NT2/D1 (cell line): ENCODE data around the gene ETHE1.

Experiments used
- DNase-seq: peaks from one replicate; pipeline ENCODE4 v3.0.0-alpha.2; 2011; ENCODE audit warnings: low read depth, low spot score
- H3K27me3 ChIP-seq: 2 replicates; pipeline ENCODE4 v1.6.0; 2011; ENCODE audit warnings: mild to moderate bottlenecking; ENCODE audit not compliant: insufficient read length, insufficient read depth
- H3K36me3 ChIP-seq: 2 replicates; pipeline ENCODE4 v1.6.1; 2011; ENCODE audit warnings: mild to moderate bottlenecking, low read length, mixed read lengths; ENCODE audit not compliant: insufficient read depth, insufficient read length
- H3K4me1 ChIP-seq: 2 replicates; pipeline ENCODE4 v1.5.1; 2011; ENCODE audit not compliant: insufficient read depth, insufficient read length
- H3K4me3 ChIP-seq: 2 replicates; pipeline ENCODE4 v1.5.1; 2011; ENCODE audit warnings: low read depth; ENCODE audit not compliant: insufficient read length
- H3K9ac ChIP-seq: 2 replicates; pipeline ENCODE4 v1.6.0; 2011; ENCODE audit warnings: low read depth; ENCODE audit not compliant: insufficient read length
- H3K9me3 ChIP-seq: 2 replicates; pipeline ENCODE4 v1.5.1; 2011; ENCODE audit warnings: mild to moderate bottlenecking, low read length; ENCODE audit not compliant: insufficient read depth
- SUZ12 ChIP-seq: IDR thresholded peaks from 2 replicates; pipeline ENCODE4 v1.6.1; 2011; ENCODE audit not compliant: insufficient read length, insufficient read depth; ENCODE audit errors: extremely low read depth
- YY1 ChIP-seq: IDR thresholded peaks from 2 replicates; pipeline ENCODE4 v1.6.1; 2011; ENCODE audit not compliant: insufficient read length, insufficient read depth
- ZNF274 ChIP-seq: IDR thresholded peaks from 2 replicates; pipeline ENCODE4 v1.6.1; 2011; ENCODE audit warnings: mild to moderate bottlenecking, low read depth, low read length

ETHE1 gene, protein sequence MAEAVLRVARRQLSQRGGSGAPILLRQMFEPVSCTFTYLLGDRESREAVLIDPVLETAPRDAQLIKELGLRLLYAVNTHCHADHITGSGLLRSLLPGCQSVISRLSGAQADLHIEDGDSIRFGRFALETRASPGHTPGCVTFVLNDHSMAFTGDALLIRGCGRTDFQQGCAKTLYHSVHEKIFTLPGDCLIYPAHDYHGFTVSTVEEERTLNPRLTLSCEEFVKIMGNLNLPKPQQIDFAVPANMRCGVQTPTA

DNA sequence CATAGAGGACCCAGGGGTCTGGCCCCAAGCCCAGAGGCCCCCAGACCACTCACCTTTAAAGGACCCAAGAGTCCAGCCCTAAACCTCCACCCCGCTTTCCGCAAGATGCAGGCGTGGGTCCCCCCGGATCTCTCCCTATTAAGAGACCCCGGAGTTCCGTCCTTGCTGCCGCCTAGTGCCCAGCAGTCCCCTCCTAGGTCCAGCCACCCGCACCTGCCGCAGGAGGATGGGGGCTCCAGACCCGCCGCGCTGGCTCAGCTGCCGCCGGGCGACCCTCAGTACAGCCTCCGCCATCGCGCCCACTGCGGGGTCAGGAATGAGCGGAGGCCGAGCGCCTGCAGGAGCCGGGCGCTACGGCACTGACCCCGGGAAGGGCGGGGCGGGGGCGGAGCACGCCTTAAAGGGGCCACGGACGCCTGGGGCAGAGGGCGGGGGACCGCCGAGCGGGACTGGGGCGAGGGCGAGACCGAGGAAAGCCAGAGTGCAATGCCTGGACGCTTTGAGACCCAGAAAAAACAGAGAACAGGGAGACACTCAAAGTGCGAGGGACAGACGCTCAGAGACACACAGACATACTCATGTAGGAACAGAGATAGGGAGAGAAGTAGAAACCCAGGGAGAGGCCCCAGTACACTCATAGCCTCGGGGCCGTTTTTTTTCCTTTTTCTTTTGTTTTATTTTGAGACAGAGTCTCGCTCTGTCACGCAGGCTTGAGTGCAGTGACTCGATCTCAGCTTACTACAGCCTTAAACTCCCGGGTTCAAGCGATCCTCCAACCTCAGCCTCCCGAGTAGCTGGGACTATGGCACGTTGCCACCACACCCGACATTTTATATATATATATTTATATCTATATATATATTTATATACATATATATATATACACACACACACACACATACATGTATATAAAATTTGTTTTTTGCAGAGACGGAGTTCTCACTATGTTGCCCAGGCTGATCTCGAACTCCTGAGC is at the start of gene ETHE1:
Gene ETHE1, minus strand, starts transcription at position 318 of the 976 bp plus-strand sequence. Its CDS starts 24 bp downstream, at position 294.
- TF ChIP-seq SUZ12, result no peak
- no peak for TF ChIP-seq ZNF274
- no peak for TF ChIP-seq YY1
- H3K9me3 ChIP-seq, result no peaks in the 10 kb centered on the region
- peaks cover 8% of the 10 kb centered on the region for H3K27me3 ChIP-seq
- peak within 1 kb of the TSS; percentile 93 for H3K9ac ChIP-seq
- peaks cover 3% of the 10 kb centered on the region for H3K36me3 ChIP-seq
- no peaks in the 10 kb centered on the region for H3K4me1 ChIP-seq
- DNase-seq, result no peak
- peak within 1 kb of the TSS; percentile 84 for H3K4me3 ChIP-seq

DNA sequence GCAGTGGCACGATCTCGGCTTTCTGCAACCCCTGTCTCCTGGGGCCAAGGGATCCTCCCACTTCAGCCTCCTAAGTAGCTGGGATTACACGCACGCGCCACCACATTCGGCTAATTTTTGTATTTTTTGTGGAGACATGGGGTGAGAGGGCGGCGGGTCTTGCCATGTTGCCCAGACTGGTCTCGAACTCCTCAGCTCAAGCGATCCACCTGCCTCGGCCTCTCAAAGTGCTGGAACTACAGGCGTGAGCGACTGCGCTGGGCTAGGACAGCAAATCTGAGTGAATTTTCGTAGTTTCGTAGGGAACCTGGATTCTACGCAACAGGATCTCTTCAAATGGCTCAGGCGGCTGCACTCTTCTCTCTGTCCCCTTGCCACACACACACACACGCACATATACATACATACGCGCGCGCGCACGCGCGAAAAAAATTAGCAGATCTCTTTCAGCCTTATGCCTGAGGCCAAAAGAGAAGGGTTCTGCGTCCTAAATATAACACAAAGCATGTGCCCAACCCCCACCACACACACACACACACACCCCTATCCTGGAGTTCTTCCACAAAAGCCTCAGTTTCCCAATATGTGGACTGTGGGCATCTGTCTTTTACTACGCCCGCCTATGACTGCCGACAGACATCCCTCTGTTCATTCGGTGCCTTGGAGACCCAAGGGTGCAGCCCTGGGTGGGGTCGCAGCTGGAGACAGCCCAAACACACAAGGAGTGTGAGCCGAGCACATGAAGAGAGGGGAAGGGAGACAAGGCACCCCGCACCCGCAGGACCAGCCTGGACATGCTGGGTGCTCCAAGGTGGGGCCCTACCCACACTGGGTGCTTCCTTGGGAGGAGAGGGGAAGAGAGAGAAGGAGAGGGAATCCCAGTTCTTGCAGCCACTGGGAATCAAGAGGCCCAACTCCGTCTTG is 49.2 kb upstream of the ETHE1 start:
- Histone ChIP-seq H3K27me3 (no peaks in the 10 kb centered on the region), H3K4me1 (peaks cover 6% of the 10 kb centered on the region), H3K4me3 (peak overlapping the region; percentile 11), H3K9me3 (no peaks in the 10 kb centered on the region), H3K36me3 (peaks cover 12% of the 10 kb centered on the region), H3K9ac (no peak overlapping the region)
- no peak for DNase-seq
- TF ChIP-seq ZNF274 (no peak), YY1 (no peak), SUZ12 (no peak)

DNA sequence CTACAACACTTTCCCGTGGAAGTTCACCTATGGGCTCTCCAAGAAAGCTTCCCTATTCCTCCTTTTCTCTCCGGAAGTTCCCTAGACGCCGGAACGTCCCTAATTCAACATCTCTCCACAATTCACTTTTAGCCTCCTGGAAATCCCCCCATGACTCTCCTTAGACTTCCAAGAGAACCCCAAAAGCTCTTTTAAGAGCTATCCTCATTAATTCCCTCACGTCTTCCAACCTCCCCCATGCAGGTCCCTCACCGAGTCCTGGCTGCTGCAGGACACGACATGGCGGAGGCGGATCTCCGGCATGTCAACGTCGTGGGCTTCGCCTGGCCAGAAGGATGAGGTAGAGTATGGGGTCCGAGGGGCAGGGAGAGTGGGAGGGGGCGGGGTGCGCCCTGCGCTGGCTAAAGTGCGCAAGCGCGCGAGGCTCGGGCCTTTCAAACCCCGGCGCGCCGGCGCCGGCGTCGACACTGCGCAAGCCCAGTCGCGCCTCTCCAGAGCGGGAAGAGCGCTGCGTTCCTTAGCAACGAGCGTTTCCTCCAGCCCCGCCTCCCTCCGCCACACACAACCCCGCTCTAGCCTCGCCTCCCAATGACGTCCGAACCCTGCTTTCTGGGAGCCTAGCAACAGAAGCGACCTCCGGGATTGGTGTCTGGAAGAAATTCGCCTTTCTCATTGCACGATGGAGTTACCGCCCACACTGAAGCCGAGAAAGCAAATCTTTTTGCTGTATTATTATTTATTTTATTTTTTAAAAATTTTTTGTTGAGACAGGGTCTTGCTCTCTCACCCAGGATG is 48.4 kb upstream of the ETHE1 start, which contains the start of the genes PINLYP and XRCC1:
Gene PINLYP, plus strand, starts transcription at position 646 of the 795 bp plus-strand sequence. CDS start 1,391 bp downstream, outside the sequence.
Gene XRCC1, minus strand, starts transcription at position 372 of the 795 bp plus-strand sequence. Its CDS starts 69 bp downstream, at position 303.
- Histone ChIP-seq H3K4me3 (peak within 1 kb of the TSS; percentile 57), H3K27me3 (no peaks in the 10 kb centered on the region), H3K4me1 (peaks cover 6% of the 10 kb centered on the region), H3K9ac (peak within 1 kb of the TSS; percentile 84), H3K36me3 (peaks cover 12% of the 10 kb centered on the region), H3K9me3 (no peaks in the 10 kb centered on the region)
- no peak for TF ChIP-seq YY1
- no peak for TF ChIP-seq SUZ12
- TF ChIP-seq ZNF274, result no peak
- DNase-seq, result peak; percentile 95

DNA sequence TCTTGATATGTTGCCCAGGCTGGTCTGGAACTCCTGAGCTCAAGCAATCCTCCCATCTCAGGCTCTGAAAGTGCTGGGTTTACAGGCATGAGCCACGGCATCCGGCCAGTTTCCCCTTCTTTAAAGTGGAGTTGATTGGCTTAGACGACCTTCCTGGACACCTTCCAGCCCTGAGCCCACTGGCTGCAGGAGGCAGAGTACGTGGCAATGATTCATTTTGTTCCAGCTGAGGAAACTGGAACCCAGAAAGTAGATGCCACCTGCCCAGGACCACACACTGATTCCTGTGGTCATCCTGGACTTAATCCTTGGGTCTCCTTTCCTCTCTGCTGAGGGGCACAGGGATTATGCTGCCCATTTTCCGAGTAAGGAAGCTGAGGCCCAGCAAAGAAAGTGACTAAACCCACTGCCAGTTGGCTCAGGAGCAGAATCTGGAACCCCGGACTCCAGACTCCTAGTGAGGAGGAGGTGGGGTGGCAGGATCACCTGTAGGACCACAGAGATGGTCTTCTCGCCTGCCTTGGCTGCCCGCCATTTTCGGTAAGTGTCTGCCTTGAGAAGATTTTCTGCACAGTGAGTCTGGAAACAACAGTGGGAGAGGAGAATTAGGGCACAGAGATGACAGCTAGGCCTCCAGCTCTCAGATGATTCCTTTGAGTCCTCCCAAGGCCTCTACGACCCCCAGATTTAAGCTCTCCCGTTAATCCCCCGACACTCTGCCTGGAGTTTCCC is 47.6 kb upstream of the ETHE1 start:
- DNase-seq, result no peak
- Histone ChIP-seq H3K36me3 (peaks cover 12% of the 10 kb centered on the region), H3K9me3 (no peaks in the 10 kb centered on the region), H3K4me1 (peaks cover 6% of the 10 kb centered on the region), H3K27me3 (no peaks in the 10 kb centered on the region), H3K4me3 (peak overlapping the region; percentile 57), H3K9ac (peak overlapping the region; percentile 84)
- no peak for TF ChIP-seq ZNF274
- no peak for TF ChIP-seq YY1
- TF ChIP-seq SUZ12, result no peak

DNA sequence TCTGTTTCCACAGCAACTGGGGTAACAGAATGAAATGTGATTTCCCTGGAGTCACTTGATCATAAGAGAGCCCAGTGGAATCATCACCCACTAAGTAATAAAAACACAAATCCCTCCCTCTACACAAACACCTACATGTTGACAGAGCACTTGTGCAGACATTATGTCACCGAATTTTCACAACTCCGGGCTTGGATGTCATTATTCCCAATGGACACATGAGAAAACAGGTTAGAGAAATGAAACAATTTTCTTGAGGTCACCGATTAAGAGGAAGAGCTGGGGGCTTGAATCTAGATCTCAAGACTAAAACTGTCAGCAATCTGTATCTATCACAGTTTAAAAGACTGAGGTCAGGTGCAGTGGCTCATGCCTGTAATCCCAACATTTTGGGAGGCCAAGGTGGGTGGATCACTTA is 45.2 kb upstream of the ETHE1 start:
- no peak for TF ChIP-seq YY1
- no peak for TF ChIP-seq ZNF274
- no peak for TF ChIP-seq SUZ12
- Histone ChIP-seq H3K9ac (no peak overlapping the region), H3K4me1 (peaks cover 6% of the 10 kb centered on the region), H3K36me3 (peaks cover 15% of the 10 kb centered on the region), H3K4me3 (no peak overlapping the region), H3K9me3 (no peaks in the 10 kb centered on the region), H3K27me3 (no peaks in the 10 kb centered on the region)
- no peak for DNase-seq
